AG09319 (cell line): Measurements from ENCODE around the gene ERCC8.
"Not testable (repeated sequence)": the region's sequence is repeated elsewhere in the genome, so short reads cannot be mapped to it uniquely, and the experiment has no call there.

Source experiments
- DNase-seq: peaks from one replicate; pipeline ENCODE4 v3.0.0-alpha.2; 2010; ENCODE audit warnings: low read depth; ENCODE audit errors: extremely low read depth
- TF ChIP-seq, protein P1 (sequence below): IDR thresholded peaks from 2 replicates; pipeline ENCODE4 v1.5.1; 2011; ENCODE audit warnings: low read depth, mild to moderate bottlenecking, inconsistent platforms, low read length, moderate library complexity

ERCC8 gene

DNA sequence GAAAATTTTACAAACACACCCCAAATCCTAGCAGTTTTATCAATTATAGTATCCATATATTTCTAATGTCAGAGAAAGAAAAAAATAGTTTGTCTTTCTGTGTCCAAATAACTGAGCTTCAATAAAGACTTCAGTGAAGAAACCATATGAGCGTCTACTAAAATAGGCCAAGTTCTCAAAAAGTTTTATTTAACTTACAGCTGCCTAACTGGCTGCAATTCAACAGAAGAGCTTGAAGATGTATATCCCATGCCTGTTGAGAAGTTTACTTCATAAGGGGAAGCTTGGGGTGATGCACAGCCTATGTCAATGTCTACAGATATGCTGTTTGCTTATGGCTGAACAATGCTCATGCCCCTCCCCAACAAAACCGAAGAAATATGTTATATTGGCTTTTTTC lies 57.1 kb downstream of the ERCC8 start:
- no peak for DNase-seq
- TF ChIP-seq, protein P1, sequence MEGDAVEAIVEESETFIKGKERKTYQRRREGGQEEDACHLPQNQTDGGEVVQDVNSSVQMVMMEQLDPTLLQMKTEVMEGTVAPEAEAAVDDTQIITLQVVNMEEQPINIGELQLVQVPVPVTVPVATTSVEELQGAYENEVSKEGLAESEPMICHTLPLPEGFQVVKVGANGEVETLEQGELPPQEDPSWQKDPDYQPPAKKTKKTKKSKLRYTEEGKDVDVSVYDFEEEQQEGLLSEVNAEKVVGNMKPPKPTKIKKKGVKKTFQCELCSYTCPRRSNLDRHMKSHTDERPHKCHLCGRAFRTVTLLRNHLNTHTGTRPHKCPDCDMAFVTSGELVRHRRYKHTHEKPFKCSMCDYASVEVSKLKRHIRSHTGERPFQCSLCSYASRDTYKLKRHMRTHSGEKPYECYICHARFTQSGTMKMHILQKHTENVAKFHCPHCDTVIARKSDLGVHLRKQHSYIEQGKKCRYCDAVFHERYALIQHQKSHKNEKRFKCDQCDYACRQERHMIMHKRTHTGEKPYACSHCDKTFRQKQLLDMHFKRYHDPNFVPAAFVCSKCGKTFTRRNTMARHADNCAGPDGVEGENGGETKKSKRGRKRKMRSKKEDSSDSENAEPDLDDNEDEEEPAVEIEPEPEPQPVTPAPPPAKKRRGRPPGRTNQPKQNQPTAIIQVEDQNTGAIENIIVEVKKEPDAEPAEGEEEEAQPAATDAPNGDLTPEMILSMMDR, result no peak

DNA sequence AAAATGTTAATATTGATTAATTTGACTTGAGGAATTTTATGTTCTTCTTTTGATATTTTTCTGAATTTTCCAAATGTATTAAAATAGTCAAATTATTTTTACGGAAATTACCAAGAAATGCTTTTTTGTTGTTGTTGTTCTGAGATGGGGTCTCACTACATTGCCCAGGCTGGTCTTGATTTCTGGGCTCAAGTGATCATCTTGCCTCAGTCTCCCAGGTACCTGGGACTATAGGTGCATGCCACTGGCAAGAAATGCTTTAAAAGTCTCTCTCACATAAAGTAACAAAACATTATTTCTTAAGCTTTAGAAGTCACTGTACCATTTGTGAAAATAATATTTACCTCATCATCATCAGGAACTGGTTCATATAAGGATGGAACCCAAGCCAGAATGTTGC lies 57.8 kb downstream of the ERCC8 start:
- no peak for DNase-seq
- TF ChIP-seq, protein P1, result no peak

GRCh38 chr5:60886158-60886557 lies 58.7 kb downstream of the ERCC8 start:
- no peak for DNase-seq
- TF ChIP-seq, protein P1, result no peak

DNA sequence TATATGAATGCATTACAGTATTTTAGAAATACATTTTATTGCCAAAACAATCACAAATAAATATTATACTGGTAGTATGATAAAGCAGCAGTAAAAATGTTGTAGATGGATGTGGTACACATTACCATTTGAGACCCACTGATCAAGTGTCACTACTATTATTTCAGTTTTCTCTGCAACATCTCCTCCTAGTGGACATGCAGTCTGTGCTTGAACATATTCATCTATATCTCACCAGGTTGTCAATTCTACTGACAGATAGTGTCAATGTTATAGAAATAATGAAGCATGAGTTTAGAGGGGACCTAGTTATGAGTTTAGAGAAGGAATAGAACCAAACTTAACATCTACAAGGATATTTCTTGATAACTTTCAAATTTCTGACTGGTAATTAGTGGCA lies 61.6 kb downstream of the ERCC8 start:
- no peak for DNase-seq
- TF ChIP-seq, protein P1, result no peak; the same call in 1 of the 2 replicates

GRCh38 chr5:60872892-60873291 lies 72.0 kb downstream of the ERCC8 start:
- TF ChIP-seq, protein P1, result no peak
- no peak for DNase-seq

GRCh38 chr5:60870857-60871256 lies 74.0 kb downstream of the ERCC8 start:
- TF ChIP-seq, protein P1, result no peak
- no peak for DNase-seq

GRCh38 chr5:60860572-60860971 lies 84.3 kb downstream of the ERCC8 start:
- not testable (repeated sequence) for DNase-seq

GRCh38 chr5:60856066-60856465 lies 88.8 kb downstream of the ERCC8 start:
- TF ChIP-seq, protein P1, result no peak
- DNase-seq, result no peak
